Effector memory CD8-positive, alpha-beta T cell (primary cell): ENCODE data around the gene TRPM8.

ENCODE experiments used
- ATAC-seq: fragments of 150-1000 bp; cut with Tn5 transposase; replicated peaks from 2 replicates; pipeline ENCODE4 v1.10.0; 2021; ENCODE audit warnings: mild to moderate bottlenecking, moderate library complexity
- DNase-seq, 3 experiments: peaks; one replicate each; pipeline ENCODE4 v3.0.0; 2021
- H3K27ac Mint-ChIP-seq, 2 donors: one replicate each; pipeline ENCODE4 v1.8.0; 2022; ENCODE audit warnings: mild to moderate bottlenecking in 2 of 2, mixed read lengths in 2 of 2, moderate library complexity in 2 of 2
- H3K27me3 Mint-ChIP-seq, 2 donors: one replicate each; pipeline ENCODE4 v1.8.0; 2022; ENCODE audit warnings: mixed read lengths in 2 of 2
- H3K36me3 Mint-ChIP-seq: one replicate; pipeline ENCODE4 v1.8.0; 2022; ENCODE audit warnings: mild to moderate bottlenecking, moderate library complexity, mixed read lengths; ENCODE audit not compliant: insufficient read depth
- H3K4me1 Mint-ChIP-seq, 2 donors: one replicate each; pipeline ENCODE4 v1.8.0; 2022; ENCODE audit warnings: low read depth in 2 of 2, mixed read lengths in 2 of 2
- H3K4me3 Mint-ChIP-seq, 2 donors: one replicate each; pipeline ENCODE4 v1.8.0; 2022; ENCODE audit warnings: mild to moderate bottlenecking in 2 of 2, mixed read lengths in 2 of 2, moderate library complexity in 2 of 2
- H3K9me3 Mint-ChIP-seq, 2 donors: one replicate each; pipeline ENCODE4 v1.8.0; 2022; ENCODE audit warnings: mixed read lengths in 2 of 2

TRPM8 gene

GRCh38 chr2:234003972-234004617, 86.9 kb downstream of the TRPM8 start:
- ATAC-seq (no peak), DNase-seq (no peak)

DNA sequence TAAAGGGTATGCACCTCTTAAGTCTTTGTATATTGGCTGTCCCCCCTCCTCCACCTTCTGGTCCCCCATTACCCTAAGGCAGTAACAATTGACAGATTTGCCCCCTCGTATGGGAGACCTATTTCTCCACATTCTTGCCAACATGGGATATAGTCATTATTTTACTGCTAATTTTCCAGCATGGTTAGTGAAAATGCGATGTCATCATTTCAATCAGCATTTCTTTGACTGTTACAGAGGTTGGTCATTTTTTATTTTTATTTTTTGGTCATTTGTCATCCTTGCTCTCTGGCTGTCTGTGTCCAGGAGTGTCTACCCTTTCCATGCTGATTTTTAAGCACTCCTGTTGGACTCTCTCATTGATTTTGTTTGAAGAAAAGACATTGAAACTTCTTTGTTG, 88.0 kb downstream of the TRPM8 start:
- H3K4me3 Mint-ChIP-seq: no peak overlapping the region
- no peak for ATAC-seq
- no peak for DNase-seq
- H3K4me1 Mint-ChIP-seq: peaks cover 28 to 32% of the 10 kb centered on the region in 2 donors
- peak overlapping the region in 1 of 2 donors; percentile 8 for H3K27ac Mint-ChIP-seq
- no peaks in the 10 kb centered on the region for H3K36me3 Mint-ChIP-seq
- H3K9me3 Mint-ChIP-seq: no peaks in the 10 kb centered on the region
- no peaks in the 10 kb centered on the region for H3K27me3 Mint-ChIP-seq

More at GRCh38 chr2:234003972-234004617, 86.9 kb downstream of the TRPM8 start:
- Mint-ChIP-seq H3K4me3 (no peak overlapping the region), H3K27ac (no peak overlapping the region), H3K9me3 (no peaks in the 10 kb centered on the region), H3K27me3 (no peaks in the 10 kb centered on the region), H3K4me1 (peaks cover 28 to 32% of the 10 kb centered on the region in 2 donors), H3K36me3 (no peaks in the 10 kb centered on the region)

DNA sequence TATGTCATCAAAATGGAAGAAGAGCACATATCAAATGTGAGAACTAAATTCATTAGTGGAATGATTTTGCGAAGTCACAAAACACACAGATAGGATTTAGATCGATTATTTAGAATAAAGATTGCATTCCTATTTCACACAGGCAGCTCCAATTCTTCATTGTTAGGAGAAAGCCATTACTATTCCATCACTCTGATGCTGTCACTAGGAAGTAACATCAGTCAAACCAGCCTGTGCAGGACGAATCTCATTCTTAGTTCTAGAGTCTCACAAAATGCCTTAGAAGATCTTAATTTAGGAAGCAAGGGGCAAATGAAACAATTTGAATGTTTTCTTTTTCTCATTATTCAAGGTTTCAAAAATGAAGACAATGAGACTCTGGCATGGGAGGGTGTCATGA, 89.3 kb downstream of the TRPM8 start:
- Mint-ChIP-seq H3K36me3 (no peaks in the 10 kb centered on the region), H3K4me3 (no peak overlapping the region), H3K4me1 (peaks cover 22 to 23% of the 10 kb centered on the region in 2 donors), H3K27ac (no peak overlapping the region), H3K9me3 (no peaks in the 10 kb centered on the region), H3K27me3 (no peaks in the 10 kb centered on the region)
- DNase-seq (no peak), ATAC-seq (no peak)

GRCh38 chr2:234014427-234014826, 97.3 kb downstream of the TRPM8 start:
- Mint-ChIP-seq H3K36me3 (no peaks in the 10 kb centered on the region), H3K9me3 (no peaks in the 10 kb centered on the region), H3K4me1 (peaks cover 0 to 8% of the 10 kb centered on the region in 2 donors), H3K27ac (no peak overlapping the region), H3K27me3 (no peaks in the 10 kb centered on the region), H3K4me3 (no peak overlapping the region)
- no peak for ATAC-seq
- no peak for DNase-seq

DNA sequence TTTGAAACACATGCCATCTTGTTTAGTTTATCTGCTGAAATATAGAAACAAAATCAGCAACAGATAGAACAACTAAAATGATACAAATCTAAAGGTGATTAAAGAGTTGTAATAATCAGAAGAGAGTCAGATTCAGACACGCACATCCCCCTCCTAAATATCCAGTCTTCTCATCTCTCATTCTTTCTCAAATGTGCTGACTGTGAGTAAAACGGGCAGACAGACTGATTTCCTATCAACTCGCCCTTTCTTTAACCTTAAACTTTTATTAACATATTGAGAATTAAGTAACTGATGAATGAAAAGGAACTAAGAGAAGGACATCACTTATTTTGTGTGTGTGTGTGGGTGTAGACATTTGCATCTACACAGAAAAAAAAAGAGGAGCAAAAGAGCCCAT, 98.7 kb downstream of the TRPM8 start:
- ATAC-seq (no peak), DNase-seq (no peak)
- no peaks in the 10 kb centered on the region for H3K27me3 Mint-ChIP-seq
- no peak overlapping the region for H3K4me3 Mint-ChIP-seq
- peaks cover 0 to 8% of the 10 kb centered on the region in 2 donors for H3K4me1 Mint-ChIP-seq
- no peaks in the 10 kb centered on the region for H3K9me3 Mint-ChIP-seq
- H3K27ac Mint-ChIP-seq: no peak overlapping the region
- H3K36me3 Mint-ChIP-seq: no peaks in the 10 kb centered on the region

DNA sequence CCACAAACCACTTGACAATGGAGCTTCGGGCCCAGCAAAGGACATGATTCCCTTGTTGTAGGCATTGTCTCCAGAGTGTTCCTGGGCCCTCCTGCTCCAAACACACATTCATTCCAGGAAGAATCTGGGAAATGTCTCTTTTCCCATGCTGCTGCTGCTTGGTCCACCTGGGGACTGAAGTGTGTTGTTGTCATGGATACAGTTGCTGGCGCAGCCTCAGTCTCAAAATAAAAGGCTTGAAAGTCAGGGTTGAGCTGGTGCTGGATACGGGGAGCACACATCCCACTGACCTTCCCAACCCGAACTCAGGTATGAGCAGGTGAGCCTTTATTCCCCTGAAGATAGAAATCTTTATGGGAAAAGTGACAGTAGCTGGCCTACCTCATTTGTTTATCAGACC, 102.7 kb downstream of the TRPM8 start:
- H3K27ac Mint-ChIP-seq: no peak overlapping the region
- H3K36me3 Mint-ChIP-seq: no peaks in the 10 kb centered on the region
- peaks cover 0 to 15% of the 10 kb centered on the region in 2 donors for H3K9me3 Mint-ChIP-seq
- peaks cover 16 to 21% of the 10 kb centered on the region in 2 donors for H3K4me1 Mint-ChIP-seq
- H3K27me3 Mint-ChIP-seq: no peaks in the 10 kb centered on the region
- no peak overlapping the region for H3K4me3 Mint-ChIP-seq
- no peak for DNase-seq
- no peak for ATAC-seq

DNA sequence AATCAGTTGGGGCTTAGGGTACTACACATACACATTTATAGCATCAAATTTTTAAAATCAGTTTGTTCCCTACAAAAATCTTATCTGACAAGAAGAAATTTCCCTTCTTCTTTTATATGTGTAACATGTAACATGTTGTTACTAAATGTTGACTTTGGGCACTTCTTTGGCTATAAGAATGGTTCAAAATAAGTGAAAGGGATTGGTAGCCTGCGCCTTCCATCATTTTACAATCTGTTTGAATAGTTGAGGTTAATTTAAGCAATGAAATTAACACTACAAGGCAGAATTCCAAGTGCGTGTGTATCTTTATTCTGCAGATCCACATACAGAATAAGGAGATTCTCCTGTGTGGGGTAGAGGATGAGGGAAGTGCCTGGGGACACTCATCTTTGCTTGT, 103.2 kb downstream of the TRPM8 start:
- Mint-ChIP-seq H3K9me3 (peaks cover 0 to 15% of the 10 kb centered on the region in 2 donors), H3K27ac (no peak overlapping the region), H3K36me3 (no peaks in the 10 kb centered on the region), H3K4me1 (peaks cover 20 to 24% of the 10 kb centered on the region in 2 donors), H3K27me3 (no peaks in the 10 kb centered on the region), H3K4me3 (no peak overlapping the region)
- ATAC-seq: no peak
- DNase-seq: no peak

DNA sequence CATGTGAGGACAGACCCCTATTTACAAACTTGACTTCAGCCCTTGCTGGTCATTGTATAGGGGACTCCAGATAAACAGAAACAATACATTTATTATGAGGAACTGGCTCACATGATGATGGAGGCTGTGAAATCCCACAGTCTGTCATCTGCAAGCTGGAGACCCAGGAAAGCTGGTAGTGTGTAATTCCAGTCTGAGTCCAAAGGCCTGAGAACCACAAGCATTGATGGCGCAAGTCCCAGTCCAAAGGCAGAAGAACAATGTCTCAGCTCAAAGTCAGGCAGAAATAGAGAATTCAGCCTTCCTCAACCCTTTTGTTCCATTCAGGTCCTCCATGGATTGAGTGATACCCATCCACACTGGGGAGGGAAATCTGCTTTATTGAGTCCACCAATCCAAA, 105.3 kb downstream of the TRPM8 start:
- ATAC-seq (no peak), DNase-seq (no peak)
- H3K4me1 Mint-ChIP-seq: peaks cover 41 to 42% of the 10 kb centered on the region in 2 donors
- peak overlapping the region in 1 of 2 donors; percentile 44 for H3K27ac Mint-ChIP-seq
- no peaks in the 10 kb centered on the region for H3K27me3 Mint-ChIP-seq
- H3K36me3 Mint-ChIP-seq: peaks cover 5% of the 10 kb centered on the region
- H3K4me3 Mint-ChIP-seq: no peak overlapping the region
- peaks cover under 1 to 18% of the 10 kb centered on the region in 2 donors for H3K9me3 Mint-ChIP-seq

GRCh38 chr2:234024304-234024703, 107.1 kb downstream of the TRPM8 start:
- Mint-ChIP-seq H3K4me1 (peaks cover 56 to 57% of the 10 kb centered on the region in 2 donors), H3K27me3 (no peaks in the 10 kb centered on the region), H3K4me3 (peak overlapping the region; percentile 18 to 57), H3K9me3 (peaks cover 5 to 31% of the 10 kb centered on the region in 2 donors), H3K27ac (peak overlapping the region; percentile 27 to 62), H3K36me3 (peaks cover 8% of the 10 kb centered on the region)
- ATAC-seq (no peak), DNase-seq (no peak)

DNA sequence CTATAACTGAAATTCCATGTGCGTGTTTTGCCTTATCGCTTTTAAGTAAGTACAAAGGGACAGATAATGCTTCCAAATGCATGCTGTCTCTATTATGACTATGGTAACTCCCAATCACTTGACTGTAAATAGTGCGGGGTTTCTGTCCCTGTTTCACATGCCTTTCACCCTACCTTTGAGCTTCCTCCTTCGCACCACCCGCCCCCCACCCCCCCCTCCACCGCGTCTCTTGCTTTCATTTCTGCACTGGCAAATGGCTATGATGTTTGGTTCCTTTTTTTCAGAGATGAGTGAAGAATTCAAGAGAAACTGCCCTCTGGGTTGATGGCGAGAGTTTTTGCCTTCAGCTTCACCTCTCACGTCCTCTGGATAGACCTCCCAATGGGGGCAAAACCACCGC, 108.3 kb downstream of the TRPM8 start:
- H3K27me3 Mint-ChIP-seq: no peaks in the 10 kb centered on the region
- H3K36me3 Mint-ChIP-seq: peaks cover 8% of the 10 kb centered on the region
- H3K9me3 Mint-ChIP-seq: peaks cover 5 to 31% of the 10 kb centered on the region in 2 donors
- peak overlapping the region; percentile 80 to 84 for H3K4me3 Mint-ChIP-seq
- peak; percentile 80 for ATAC-seq
- peak overlapping the region; percentile 93 to 95 for H3K27ac Mint-ChIP-seq
- no peak for DNase-seq
- H3K4me1 Mint-ChIP-seq: peaks cover 56 to 65% of the 10 kb centered on the region in 2 donors

GRCh38 chr2:234025891-234026401, 108.8 kb downstream of the TRPM8 start:
- H3K36me3 Mint-ChIP-seq: peaks cover 8% of the 10 kb centered on the region
- H3K9me3 Mint-ChIP-seq: peaks cover 5 to 31% of the 10 kb centered on the region in 2 donors
- peak overlapping the region; percentile 80 to 84 for H3K4me3 Mint-ChIP-seq
- DNase-seq: no peak
- peak overlapping the region; percentile 93 to 95 for H3K27ac Mint-ChIP-seq
- peaks cover 60 to 69% of the 10 kb centered on the region in 2 donors for H3K4me1 Mint-ChIP-seq
- ATAC-seq: peak; percentile 5
- no peaks in the 10 kb centered on the region for H3K27me3 Mint-ChIP-seq

GRCh38 chr2:234026693-234027254, 109.6 kb downstream of the TRPM8 start:
- H3K36me3 Mint-ChIP-seq: peaks cover 8% of the 10 kb centered on the region
- DNase-seq: no peak
- H3K4me3 Mint-ChIP-seq: peak overlapping the region; percentile 80 to 84
- ATAC-seq: peak; percentile 70
- H3K27me3 Mint-ChIP-seq: no peaks in the 10 kb centered on the region
- H3K27ac Mint-ChIP-seq: peak overlapping the region; percentile 93 to 95
- H3K4me1 Mint-ChIP-seq: peaks cover 61 to 77% of the 10 kb centered on the region in 2 donors
- H3K9me3 Mint-ChIP-seq: peaks cover 5 to 31% of the 10 kb centered on the region in 2 donors

- peaks cover 63 to 77% of the 10 kb centered on the region in 2 donors for H3K4me1 Mint-ChIP-seq
- peaks cover 8% of the 10 kb centered on the region for H3K36me3 Mint-ChIP-seq
- H3K9me3 Mint-ChIP-seq: peaks cover 8 to 23% of the 10 kb centered on the region in 2 donors
- H3K27me3 Mint-ChIP-seq: no peaks in the 10 kb centered on the region
- ATAC-seq: no peak
- peak overlapping the region; percentile 80 to 84 for H3K4me3 Mint-ChIP-seq
- peak overlapping the region; percentile 21 to 93 for H3K27ac Mint-ChIP-seq
- DNase-seq: no peak
Observed at GRCh38 chr2:234027641-234028040, 110.5 kb downstream of the TRPM8 start.
